22Rv1 (cell line): ENCODE results near the gene TGM1.

ENCODE experiments used
- H3K27ac ChIP-seq: fragments of 450-650 bp; 2 replicates; pipeline ENCODE4 v1.5.1; 2017
- CTCF ChIP-seq: fragments of 450-650 bp; IDR thresholded peaks from 2 replicates; pipeline ENCODE4 v1.5.1; 2017; ENCODE audit warnings: mild to moderate bottlenecking
- ZFX ChIP-seq: fragments of 450-650 bp; IDR thresholded peaks from 2 replicates; pipeline ENCODE4 v1.6.1; 2017; ENCODE audit warnings: antibody characterized with exemption, borderline replicate concordance

TGM1 gene

GRCh38 chr14:24262821-24263733 lies at the start of gene TGM1:
TSS of gene TGM1 (minus strand) at chr14:24263177. CDS start at chr14:24262352, 825 bp downstream.
- 0 out of 2 replicates have a peak within 1 kb of the TSS, but pooled peaks have one; percentile 7 for H3K27ac ChIP-seq
- TF ChIP-seq CTCF = no peak
- no peak for TF ChIP-seq ZFX

GRCh38 chr14:24311837-24312615 lies 49.0 kb upstream of the TGM1 start:
- TF ChIP-seq CTCF = no peak
- TF ChIP-seq ZFX = no peak
- H3K27ac ChIP-seq = no peak overlapping the region

- TF ChIP-seq CTCF = peak; percentile 81
- TF ChIP-seq ZFX = no peak
- peak within 1 kb of the TSS; percentile 82 for H3K27ac ChIP-seq
Measured at GRCh38 chr14:24310646-24311604, 47.9 kb upstream of the TGM1 start, which contains the start of gene LTB4R. TSS of gene LTB4R (plus strand) at chr14:24311502. CDS start at chr14:24315652, 4,150 bp downstream.

GRCh38 chr14:24310265-24310645 lies 47.3 kb upstream of the TGM1 start:
- no peak for TF ChIP-seq ZFX
- TF ChIP-seq CTCF = no peak
- peak overlapping the region; percentile 82 for H3K27ac ChIP-seq

GRCh38 chr14:24309538-24310264 lies 46.7 kb upstream of the TGM1 start, which contains the start of gene LTB4R2:
TSS of gene LTB4R2 (plus strand) at chr14:24310140. CDS start at chr14:24310665, 525 bp downstream.
- peak within 1 kb of the TSS; percentile 82 for H3K27ac ChIP-seq
- TF ChIP-seq CTCF (no peak), ZFX (no peak)
